Omental fat pad (tissue), 4 donors: Measurements from ENCODE around the gene SLC8A1. TPM values are rescaled to one million over a fixed set of nuclear protein-coding genes. Genes with fewer than 3 reads are reported as not detected.

Experiments
- ATAC-seq: fragments of 150-250 bp; one replicate; pipeline ENCODE4 v1.9.1; 2016; ENCODE audit warnings: mild to moderate bottlenecking, moderate library complexity; ENCODE audit not compliant: low FRiP score
- DNase-seq: peaks from one replicate; pipeline ENCODE4 v3.0.0-alpha.2; 2019; ENCODE audit warnings: low spot score
- CTCF ChIP-seq, 3 donors: fragments of 450-650 bp; IDR thresholded peaks; one replicate each; pipeline ENCODE4 v1.5.1; 2016 to 2017; ENCODE audit warnings: antibody characterized with exemption in 3 of 3, mild to moderate bottlenecking in 3 of 3, moderate library complexity in 2 of 3
- total RNA-seq, 4 donors: library from RNA; depleted of rRNA; stranded (reverse); fragments of >200 nt; gene quantifications; one replicate each; pipeline ENCODE4 v1.1.0, GENCODE V29; 2016

Gene SLC8A1
- total RNA-seq, 4 donors from 2014 or later = 17.5 to 47.0 (median 30.0) TPM

GRCh38 chr2:40270372-40270771 is 181.5 kb downstream of the SLC8A1 start:
- no peak for DNase-seq
- ATAC-seq = no peak
- TF ChIP-seq CTCF (IDR thresholded peaks at IDR 0.05) = no peak

DNA sequence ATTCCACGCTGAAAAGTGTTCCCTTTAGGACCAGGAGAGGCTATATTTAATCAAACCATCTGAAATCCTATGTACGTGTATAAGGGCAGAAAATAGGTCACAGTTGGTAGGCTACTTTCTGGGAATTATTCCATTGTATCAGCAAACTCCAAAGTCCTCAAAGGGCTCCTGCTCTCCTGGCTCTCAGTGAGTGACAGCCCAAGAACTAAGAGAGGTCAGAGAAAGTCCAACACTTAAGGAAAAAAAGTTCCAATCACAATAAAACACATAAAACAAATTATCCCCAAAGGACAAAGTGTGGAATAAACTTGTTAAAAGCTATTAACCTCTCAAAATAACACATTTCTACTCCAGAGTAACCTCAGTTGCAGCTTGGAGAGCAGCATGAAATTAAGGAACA is 183.3 kb downstream of the SLC8A1 start:
- TF ChIP-seq CTCF (IDR thresholded peaks at IDR 0.05) = no peak
- ATAC-seq (no peak), DNase-seq (no peak)

- no peak for DNase-seq
- no peak for ATAC-seq
- no peak for TF ChIP-seq CTCF (IDR thresholded peaks at IDR 0.05)
Observed at GRCh38 chr2:40266201-40266600, 185.7 kb downstream of the SLC8A1 start.

DNA sequence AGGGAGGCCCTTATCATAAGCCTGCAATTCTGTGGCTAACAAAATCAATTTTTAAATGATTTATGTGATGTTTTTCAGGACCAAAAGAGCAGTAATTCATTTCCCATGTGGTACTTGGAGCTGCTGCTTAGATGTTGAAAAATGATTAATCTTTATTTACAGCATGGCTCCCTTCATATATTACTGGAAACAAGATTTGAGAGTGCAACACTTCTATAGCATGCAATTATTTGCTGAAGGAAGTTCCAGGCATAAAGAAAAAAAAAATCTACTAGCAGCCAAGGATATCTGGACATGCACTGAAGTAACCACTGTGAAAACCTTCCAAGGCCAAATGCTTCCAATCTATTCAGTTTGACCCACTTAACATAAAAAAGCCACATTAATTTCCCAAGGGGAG is 186.3 kb downstream of the SLC8A1 start:
- TF ChIP-seq CTCF (IDR thresholded peaks at IDR 0.05) = no peak
- DNase-seq (no peak), ATAC-seq (no peak)

GRCh38 chr2:40261042-40261441 is 190.8 kb downstream of the SLC8A1 start:
- TF ChIP-seq CTCF (IDR thresholded peaks at IDR 0.05) = no peak
- ATAC-seq (no peak), DNase-seq (no peak)

DNA sequence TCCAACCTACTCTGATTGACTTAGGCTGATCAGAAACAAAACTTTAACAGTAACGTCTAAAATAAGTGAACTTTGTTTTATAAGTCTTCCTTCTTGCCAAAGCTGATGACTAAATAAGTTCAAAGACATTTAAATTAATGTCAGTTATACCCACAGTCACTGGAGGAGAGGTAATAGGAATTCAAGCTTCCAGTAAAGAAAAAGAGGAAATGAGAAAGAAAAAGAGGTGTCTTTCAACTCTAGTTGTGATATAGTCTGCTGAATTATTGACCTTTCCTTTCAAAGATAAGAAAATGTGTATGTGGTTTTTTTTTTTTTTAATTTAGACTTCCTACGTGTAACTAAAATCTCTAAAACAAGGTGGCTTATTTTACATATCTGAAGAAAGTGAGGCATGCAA is 191.5 kb downstream of the SLC8A1 start:
- ATAC-seq (no peak), DNase-seq (no peak)
- no peak for TF ChIP-seq CTCF (IDR thresholded peaks at IDR 0.05)

GRCh38 chr2:40259900-40260299 is 192.0 kb downstream of the SLC8A1 start:
- DNase-seq = no peak
- no peak for TF ChIP-seq CTCF (IDR thresholded peaks at IDR 0.05)
- ATAC-seq = no peak
